WTC11 (cell line): ENCODE results near the gene GLUD2. TPM values are rescaled to one million over a fixed set of nuclear protein-coding genes. Genes with fewer than 3 reads are reported as not detected.

Experiments
- ATAC-seq: fragments of 200-7000 bp; cut with Tn5 transposase; 2 replicates; pipeline ENCODE4 v1.10.0; 2021; ENCODE audit warnings: mild to moderate bottlenecking, moderate library complexity
- CTCF ChIA-PET: fragments of 300-600 bp; sonication (Branson Sonifier 250); formaldehyde crosslinking; loops from one replicate; lab custom pipeline; 2021; ENCODE audit warnings: antibody characterized with exemption; lab: Charles Lee
- POLR2A ChIA-PET: fragments of 350-600 bp; sonication (Branson Sonifier 250); formaldehyde crosslinking; loops from one replicate; lab custom pipeline; 2021; ENCODE audit warnings: antibody characterized with exemption; lab: Charles Lee
- DNase-seq: peaks from one replicate; pipeline ENCODE4 v3.0.0; 2021; ENCODE audit warnings: low spot score
- H3K27ac Mint-ChIP-seq: 2 replicates; pipeline ENCODE4 v1.8.0; 2021; ENCODE audit warnings: mixed read lengths
- H3K27me3 Mint-ChIP-seq: 2 replicates; pipeline ENCODE4 v1.8.0; 2021; ENCODE audit warnings: low read depth, mild to moderate bottlenecking, moderate library complexity, mixed read lengths
- H3K36me3 Mint-ChIP-seq: 2 replicates; pipeline ENCODE4 v1.8.0; 2021; ENCODE audit warnings: mixed read lengths
- H3K4me1 Mint-ChIP-seq: 2 replicates; pipeline ENCODE4 v1.8.0; 2022; ENCODE audit warnings: mixed read lengths
- H3K4me3 Mint-ChIP-seq: 2 replicates; pipeline ENCODE4 v1.8.0; 2021; ENCODE audit warnings: mild to moderate bottlenecking, moderate library complexity, mixed read lengths
- H3K9me3 Mint-ChIP-seq: 2 replicates; pipeline ENCODE4 v1.8.0; 2021; ENCODE audit warnings: mixed read lengths
- ATF3 ChIP-seq: sonication (generic); formaldehyde crosslinking; conservative IDR thresholded peaks from 2 replicates; pipeline ENCODE4 v1.8.1; 2022; ENCODE audit warnings: mild to moderate bottlenecking, missing genetic modification reagents
- ATF6 ChIP-seq: sonication (generic); formaldehyde crosslinking; IDR thresholded peaks from 2 replicates; pipeline ENCODE4 v1.8.1; 2023; ENCODE audit warnings: mild to moderate bottlenecking, missing genetic modification reagents
- CREM ChIP-seq: sonication (generic); formaldehyde crosslinking; IDR thresholded peaks from 2 replicates; pipeline ENCODE4 v1.8.1; 2022; ENCODE audit warnings: mild to moderate bottlenecking, missing genetic modification reagents, moderate library complexity
- E2F5 ChIP-seq: sonication (generic); formaldehyde crosslinking; IDR thresholded peaks from 2 replicates; pipeline ENCODE4 v1.8.1; 2022; ENCODE audit warnings: mild to moderate bottlenecking, moderate library complexity, missing genetic modification reagents
- ETV6 ChIP-seq: sonication (generic); formaldehyde crosslinking; IDR thresholded peaks from 2 replicates; pipeline ENCODE4 v1.8.1; 2022; ENCODE audit warnings: mild to moderate bottlenecking, missing genetic modification reagents
- GABPB1 ChIP-seq: sonication (generic); formaldehyde crosslinking; IDR thresholded peaks from 2 replicates; pipeline ENCODE4 v1.8.1; 2023; ENCODE audit warnings: mild to moderate bottlenecking, missing genetic modification reagents
- GTF2I ChIP-seq: fragments of 250-450 bp; sonication (Bioruptor Pico); conservative IDR thresholded peaks from 2 replicates; pipeline ENCODE4 v1.4.0; 2021; ENCODE audit warnings: mild to moderate bottlenecking
- HMGA2 ChIP-seq: fragments of 250-450 bp; sonication (Bioruptor Pico); IDR thresholded peaks from 2 replicates; pipeline ENCODE4 v1.4.0; 2021; ENCODE audit warnings: mild to moderate bottlenecking, moderate library complexity
- IRF2 ChIP-seq: sonication (generic); formaldehyde crosslinking; IDR thresholded peaks from 2 replicates; pipeline ENCODE4 v1.8.0; 2022; ENCODE audit warnings: low read depth, missing genetic modification reagents, borderline replicate concordance
- NFATC4 ChIP-seq: fragments of 250-450 bp; sonication (Bioruptor Pico); IDR thresholded peaks from 2 replicates; pipeline ENCODE4 v1.9.0; 2021; ENCODE audit warnings: mild to moderate bottlenecking
- NR1H2 ChIP-seq: sonication (generic); formaldehyde crosslinking; IDR thresholded peaks from 2 replicates; pipeline ENCODE4 v1.9.0; 2021; ENCODE audit warnings: mild to moderate bottlenecking, moderate library complexity, missing genetic modification reagents
- NR2C2 ChIP-seq: sonication (generic); formaldehyde crosslinking; IDR thresholded peaks from 2 replicates; pipeline ENCODE4 v1.8.0; 2022; ENCODE audit warnings: mild to moderate bottlenecking, missing genetic modification reagents
- ZNF281 ChIP-seq: sonication (generic); formaldehyde crosslinking; IDR thresholded peaks from 2 replicates; pipeline ENCODE4 v1.8.0; 2023; ENCODE audit warnings: mild to moderate bottlenecking, missing genetic modification reagents
- ZNF416 ChIP-seq: fragments of 250-450 bp; sonication (Bioruptor Pico); IDR thresholded peaks from 2 replicates; pipeline ENCODE4 v1.9.0; 2021; ENCODE audit warnings: mild to moderate bottlenecking, inconsistent platforms
- ZNF423 ChIP-seq: fragments of 250-450 bp; sonication (Bioruptor Pico); IDR thresholded peaks from 2 replicates; pipeline ENCODE4 v2.1.2; 2022; ENCODE audit warnings: mild to moderate bottlenecking, moderate library complexity
- ZNF671 ChIP-seq: fragments of 250-450 bp; sonication (Bioruptor Pico); IDR thresholded peaks from 2 replicates; pipeline ENCODE4 v1.8.0; 2021; ENCODE audit warnings: mild to moderate bottlenecking
- total RNA-seq: library from RNA; stranded (reverse); gene quantifications from 3 replicates; pipeline ENCODE4 v1.2.3, GENCODE V29; 2021
- TF ChIP-seq, protein P1 (sequence below): sonication (generic); formaldehyde crosslinking; IDR thresholded peaks from 2 replicates; pipeline ENCODE4 v1.8.0; 2022; ENCODE audit warnings: mild to moderate bottlenecking, missing genetic modification reagents
- TF ChIP-seq, protein P2 (sequence below): sonication (generic); formaldehyde crosslinking; IDR thresholded peaks from 2 replicates; pipeline ENCODE4 v1.8.1; 2022; ENCODE audit warnings: missing genetic modification reagents, borderline replicate concordance
- TF ChIP-seq, protein P3 (sequence below): fragments of 200-600 bp; IDR thresholded peaks from 2 replicates; pipeline ENCODE4 v1.8.0; 2022; ENCODE audit warnings: antibody characterized with exemption
- TF ChIP-seq, protein P4 (sequence below): sonication (generic); formaldehyde crosslinking; IDR thresholded peaks from 2 replicates; pipeline ENCODE4 v1.8.1; 2022; ENCODE audit warnings: low read depth, mild to moderate bottlenecking, moderate library complexity, missing genetic modification reagents, borderline replicate concordance

Gene GLUD2
- total RNA-seq, 1 experiment from 2014 or later, result 0.57 TPM

DNA sequence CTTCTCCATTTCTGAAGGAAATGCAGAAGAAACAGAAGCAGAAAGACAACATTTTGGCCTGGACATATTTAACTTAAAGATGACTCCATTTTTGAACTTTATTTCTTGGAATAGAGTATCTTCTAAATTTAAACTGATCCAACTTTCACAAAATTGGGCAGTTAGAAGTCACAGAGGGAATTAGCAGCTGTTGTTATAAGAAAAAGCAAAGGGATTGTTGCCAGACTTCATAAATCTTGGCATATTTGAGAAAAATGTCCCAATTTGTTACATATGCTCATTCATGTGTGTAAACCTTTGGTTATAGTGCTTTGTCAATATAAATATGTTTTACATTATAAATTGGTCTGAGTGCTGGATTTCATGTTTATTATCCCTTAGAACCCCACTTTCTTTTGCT is 3.4 kb downstream of the GLUD2 start:
- peaks cover 36% of the 10 kb centered on the region for H3K27me3 Mint-ChIP-seq
- H3K4me3 Mint-ChIP-seq, result no peak overlapping the region
- H3K27ac Mint-ChIP-seq, result no peak overlapping the region
- DNase-seq (no peak), ATAC-seq (no peak)
- TF ChIP-seq HMGA2 (no peak), ZNF281 (CRISPR knock-in tag) (no peak), ETV6 (CRISPR knock-in tag) (no peak), GABPB1 (CRISPR knock-in tag) (no peak), NR2C2 (CRISPR knock-in tag) (no peak), ZNF671 (CRISPR knock-in tag) (no peak), NFATC4 (CRISPR knock-in tag) (no peak), E2F5 (CRISPR knock-in tag) (no peak), ATF6 (CRISPR knock-in tag) (no peak), ZNF416 (CRISPR knock-in tag) (no peak), IRF2 (no peak), ATF3 (CRISPR knock-in tag) (no peak)
- TF ChIP-seq, protein P1, sequence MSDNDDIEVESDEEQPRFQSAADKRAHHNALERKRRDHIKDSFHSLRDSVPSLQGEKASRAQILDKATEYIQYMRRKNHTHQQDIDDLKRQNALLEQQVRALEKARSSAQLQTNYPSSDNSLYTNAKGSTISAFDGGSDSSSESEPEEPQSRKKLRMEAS (CRISPR knock-in tag), result no peak
- TF ChIP-seq, protein P2, sequence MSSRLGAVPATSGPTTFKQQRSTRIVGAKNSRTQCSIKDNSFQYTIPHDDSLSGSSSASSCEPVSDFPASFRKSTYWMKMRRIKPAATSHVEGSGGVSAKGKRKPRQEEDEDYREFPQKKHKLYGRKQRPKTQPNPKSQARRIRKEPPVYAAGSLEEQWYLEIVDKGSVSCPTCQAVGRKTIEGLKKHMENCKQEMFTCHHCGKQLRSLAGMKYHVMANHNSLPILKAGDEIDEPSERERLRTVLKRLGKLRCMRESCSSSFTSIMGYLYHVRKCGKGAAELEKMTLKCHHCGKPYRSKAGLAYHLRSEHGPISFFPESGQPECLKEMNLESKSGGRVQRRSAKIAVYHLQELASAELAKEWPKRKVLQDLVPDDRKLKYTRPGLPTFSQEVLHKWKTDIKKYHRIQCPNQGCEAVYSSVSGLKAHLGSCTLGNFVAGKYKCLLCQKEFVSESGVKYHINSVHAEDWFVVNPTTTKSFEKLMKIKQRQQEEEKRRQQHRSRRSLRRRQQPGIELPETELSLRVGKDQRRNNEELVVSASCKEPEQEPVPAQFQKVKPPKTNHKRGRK (CRISPR knock-in tag), result no peak
- ChIA-PET CTCF (no interaction called here), POLR2A (interaction anchor here (0.6 kb wide), 1 partner anchor 47 kb away, joined by 3 read pairs; no protein-coding TSS in a partner anchor)
- no peaks in the 10 kb centered on the region for H3K4me1 Mint-ChIP-seq
- peaks cover 8% of the 10 kb centered on the region; the same call in 1 of the 2 replicates for H3K9me3 Mint-ChIP-seq
- no peaks in the 10 kb centered on the region for H3K36me3 Mint-ChIP-seq

- no peaks in the 10 kb centered on the region for H3K36me3 Mint-ChIP-seq
- no peak for DNase-seq
- no peaks in the 10 kb centered on the region for H3K4me1 Mint-ChIP-seq
- H3K27me3 Mint-ChIP-seq, result peaks cover 28% of the 10 kb centered on the region
- ATAC-seq, result no peak
- H3K9me3 Mint-ChIP-seq, result peaks cover 8% of the 10 kb centered on the region; the same call in 1 of the 2 replicates
- CTCF ChIA-PET, result no interaction called here
- H3K4me3 Mint-ChIP-seq, result no peak overlapping the region
- H3K27ac Mint-ChIP-seq, result no peak overlapping the region
- POLR2A ChIA-PET, result no interaction called here
- TF ChIP-seq ZNF423 (no peak), ZNF671 (CRISPR knock-in tag) (no peak), NFATC4 (CRISPR knock-in tag) (no peak), GTF2I (CRISPR knock-in tag) (no peak), CREM (CRISPR knock-in tag) (no peak), ATF6 (CRISPR knock-in tag) (no peak), NR1H2 (CRISPR knock-in tag) (no peak), ETV6 (CRISPR knock-in tag) (no peak)
- TF ChIP-seq, protein P3, sequence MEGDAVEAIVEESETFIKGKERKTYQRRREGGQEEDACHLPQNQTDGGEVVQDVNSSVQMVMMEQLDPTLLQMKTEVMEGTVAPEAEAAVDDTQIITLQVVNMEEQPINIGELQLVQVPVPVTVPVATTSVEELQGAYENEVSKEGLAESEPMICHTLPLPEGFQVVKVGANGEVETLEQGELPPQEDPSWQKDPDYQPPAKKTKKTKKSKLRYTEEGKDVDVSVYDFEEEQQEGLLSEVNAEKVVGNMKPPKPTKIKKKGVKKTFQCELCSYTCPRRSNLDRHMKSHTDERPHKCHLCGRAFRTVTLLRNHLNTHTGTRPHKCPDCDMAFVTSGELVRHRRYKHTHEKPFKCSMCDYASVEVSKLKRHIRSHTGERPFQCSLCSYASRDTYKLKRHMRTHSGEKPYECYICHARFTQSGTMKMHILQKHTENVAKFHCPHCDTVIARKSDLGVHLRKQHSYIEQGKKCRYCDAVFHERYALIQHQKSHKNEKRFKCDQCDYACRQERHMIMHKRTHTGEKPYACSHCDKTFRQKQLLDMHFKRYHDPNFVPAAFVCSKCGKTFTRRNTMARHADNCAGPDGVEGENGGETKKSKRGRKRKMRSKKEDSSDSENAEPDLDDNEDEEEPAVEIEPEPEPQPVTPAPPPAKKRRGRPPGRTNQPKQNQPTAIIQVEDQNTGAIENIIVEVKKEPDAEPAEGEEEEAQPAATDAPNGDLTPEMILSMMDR, result no peak
- TF ChIP-seq, protein P4, sequence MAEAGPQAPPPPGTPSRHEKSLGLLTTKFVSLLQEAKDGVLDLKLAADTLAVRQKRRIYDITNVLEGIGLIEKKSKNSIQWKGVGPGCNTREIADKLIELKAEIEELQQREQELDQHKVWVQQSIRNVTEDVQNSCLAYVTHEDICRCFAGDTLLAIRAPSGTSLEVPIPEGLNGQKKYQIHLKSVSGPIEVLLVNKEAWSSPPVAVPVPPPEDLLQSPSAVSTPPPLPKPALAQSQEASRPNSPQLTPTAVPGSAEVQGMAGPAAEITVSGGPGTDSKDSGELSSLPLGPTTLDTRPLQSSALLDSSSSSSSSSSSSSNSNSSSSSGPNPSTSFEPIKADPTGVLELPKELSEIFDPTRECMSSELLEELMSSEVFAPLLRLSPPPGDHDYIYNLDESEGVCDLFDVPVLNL (CRISPR knock-in tag), result no peak
These were observed 4.7 kb downstream of the GLUD2 start for GRCh38 chrX:121052122-121052521.
